Measurements from ENCODE around the gene OR2B6. TPM values are rescaled to one million over a fixed set of nuclear protein-coding genes. Genes with fewer than 3 reads are reported as not detected.

The OR2B6 gene
- total RNA-seq, 1 experiment from 2014 or later, result 0.26 TPM

- no peaks in the 10 kb centered on the region for H3K4me1 ChIP-seq (ENCODE audit: control insufficient read depth, insufficient read depth, low read length)
- H3K27ac ChIP-seq (ENCODE audit: low read length), result no peak overlapping the region
- H3K36me3 ChIP-seq (ENCODE audit: control insufficient read depth, insufficient read depth, low read length), result no peaks in the 10 kb centered on the region
- no peak for DNase-seq (ENCODE audit: low read depth, low spot score)
- ChIA-PET POLR2A (no interaction called here), CTCF (no interaction called here)
- no peak for TF ChIP-seq SIN3A (IDR thresholded peaks at IDR 0.05; ENCODE audit: borderline replicate concordance, insufficient read depth, low read depth, low read length)
- TF ChIP-seq POLR2AphosphoS5 (IDR thresholded peaks at IDR 0.05; ENCODE audit: low read depth, low read length), result no peak
- no peak for TF ChIP-seq TCF7L2 (IDR thresholded peaks at IDR 0.05; ENCODE audit: low read depth, low read length)
- TF ChIP-seq, protein P1, sequence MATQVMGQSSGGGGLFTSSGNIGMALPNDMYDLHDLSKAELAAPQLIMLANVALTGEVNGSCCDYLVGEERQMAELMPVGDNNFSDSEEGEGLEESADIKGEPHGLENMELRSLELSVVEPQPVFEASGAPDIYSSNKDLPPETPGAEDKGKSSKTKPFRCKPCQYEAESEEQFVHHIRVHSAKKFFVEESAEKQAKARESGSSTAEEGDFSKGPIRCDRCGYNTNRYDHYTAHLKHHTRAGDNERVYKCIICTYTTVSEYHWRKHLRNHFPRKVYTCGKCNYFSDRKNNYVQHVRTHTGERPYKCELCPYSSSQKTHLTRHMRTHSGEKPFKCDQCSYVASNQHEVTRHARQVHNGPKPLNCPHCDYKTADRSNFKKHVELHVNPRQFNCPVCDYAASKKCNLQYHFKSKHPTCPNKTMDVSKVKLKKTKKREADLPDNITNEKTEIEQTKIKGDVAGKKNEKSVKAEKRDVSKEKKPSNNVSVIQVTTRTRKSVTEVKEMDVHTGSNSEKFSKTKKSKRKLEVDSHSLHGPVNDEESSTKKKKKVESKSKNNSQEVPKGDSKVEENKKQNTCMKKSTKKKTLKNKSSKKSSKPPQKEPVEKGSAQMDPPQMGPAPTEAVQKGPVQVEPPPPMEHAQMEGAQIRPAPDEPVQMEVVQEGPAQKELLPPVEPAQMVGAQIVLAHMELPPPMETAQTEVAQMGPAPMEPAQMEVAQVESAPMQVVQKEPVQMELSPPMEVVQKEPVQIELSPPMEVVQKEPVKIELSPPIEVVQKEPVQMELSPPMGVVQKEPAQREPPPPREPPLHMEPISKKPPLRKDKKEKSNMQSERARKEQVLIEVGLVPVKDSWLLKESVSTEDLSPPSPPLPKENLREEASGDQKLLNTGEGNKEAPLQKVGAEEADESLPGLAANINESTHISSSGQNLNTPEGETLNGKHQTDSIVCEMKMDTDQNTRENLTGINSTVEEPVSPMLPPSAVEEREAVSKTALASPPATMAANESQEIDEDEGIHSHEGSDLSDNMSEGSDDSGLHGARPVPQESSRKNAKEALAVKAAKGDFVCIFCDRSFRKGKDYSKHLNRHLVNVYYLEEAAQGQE (IDR thresholded peaks at IDR 0.05; ENCODE audit: insufficient read depth in 1 of 2, low read depth in 2 of 2, low read length in 1 of 2), result no peak
- TF ChIP-seq, protein P2, sequence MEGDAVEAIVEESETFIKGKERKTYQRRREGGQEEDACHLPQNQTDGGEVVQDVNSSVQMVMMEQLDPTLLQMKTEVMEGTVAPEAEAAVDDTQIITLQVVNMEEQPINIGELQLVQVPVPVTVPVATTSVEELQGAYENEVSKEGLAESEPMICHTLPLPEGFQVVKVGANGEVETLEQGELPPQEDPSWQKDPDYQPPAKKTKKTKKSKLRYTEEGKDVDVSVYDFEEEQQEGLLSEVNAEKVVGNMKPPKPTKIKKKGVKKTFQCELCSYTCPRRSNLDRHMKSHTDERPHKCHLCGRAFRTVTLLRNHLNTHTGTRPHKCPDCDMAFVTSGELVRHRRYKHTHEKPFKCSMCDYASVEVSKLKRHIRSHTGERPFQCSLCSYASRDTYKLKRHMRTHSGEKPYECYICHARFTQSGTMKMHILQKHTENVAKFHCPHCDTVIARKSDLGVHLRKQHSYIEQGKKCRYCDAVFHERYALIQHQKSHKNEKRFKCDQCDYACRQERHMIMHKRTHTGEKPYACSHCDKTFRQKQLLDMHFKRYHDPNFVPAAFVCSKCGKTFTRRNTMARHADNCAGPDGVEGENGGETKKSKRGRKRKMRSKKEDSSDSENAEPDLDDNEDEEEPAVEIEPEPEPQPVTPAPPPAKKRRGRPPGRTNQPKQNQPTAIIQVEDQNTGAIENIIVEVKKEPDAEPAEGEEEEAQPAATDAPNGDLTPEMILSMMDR (IDR thresholded peaks at IDR 0.05), result no peak
- no peak overlapping the region for H3K4me3 ChIP-seq (ENCODE audit: low read depth in 2 of 2, low read length in 2 of 2)
- no peaks in the 10 kb centered on the region for H3K27me3 ChIP-seq (ENCODE audit: control insufficient read depth, insufficient read depth, low read length)
- BruUV-seq (replicated peaks), result no TSS peak
- in situ Hi-C loops (cut with HindIII; ENCODE audit: low pct_unique_long_range_greater_than_20kb, low sequenced_read_pairs), result no loop called here
- intact Hi-C loops (cut with micrococcal nuclease; ENCODE audit: unreplicated experiment), result no loop called here
- no peak for ATAC-seq
- 0 out of 2 replicates have a peak, but pooled peaks cover 3% of the 10 kb centered on the region for H3K9me3 ChIP-seq (ENCODE audit: control insufficient read depth, insufficient read depth, low read depth, low read length)
These were observed 9.0 kb downstream of the OR2B6 start for GRCh38 chr6:27966044-27966443.

DNA sequence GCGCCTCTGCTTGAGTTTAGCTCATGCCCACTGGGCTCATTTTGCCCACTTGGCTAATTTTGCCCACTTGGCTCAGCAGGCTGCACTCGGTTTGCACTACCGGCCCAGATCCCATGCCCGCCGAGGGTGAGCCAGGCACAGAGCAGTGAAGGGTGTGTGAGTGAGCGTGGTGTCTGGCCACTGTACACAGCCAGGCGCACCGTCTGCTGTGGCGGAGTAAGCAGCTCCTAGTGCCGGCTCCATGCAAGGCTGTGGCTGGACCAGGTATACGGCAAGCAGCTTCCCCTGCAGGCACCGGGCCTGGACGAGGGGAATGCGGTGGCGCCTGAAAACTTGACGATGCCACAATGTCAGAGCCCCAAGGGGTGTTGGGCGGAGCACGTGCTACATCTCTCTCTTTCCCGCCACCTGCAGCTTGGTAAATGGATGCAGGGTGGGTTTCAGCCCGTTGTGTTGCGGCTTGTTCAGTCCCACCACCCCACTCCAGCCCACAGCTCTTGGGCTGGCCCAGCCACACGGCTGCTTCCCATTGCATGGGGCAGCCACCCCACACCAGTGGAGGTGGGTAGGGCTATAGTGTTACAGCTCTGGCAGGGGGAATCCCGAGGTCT lies 9.9 kb downstream of the OR2B6 start:
- BruUV-seq (replicated peaks), result no TSS peak
- in situ Hi-C loops (cut with HindIII; ENCODE audit: low pct_unique_long_range_greater_than_20kb, low sequenced_read_pairs), result no loop called here
- CTCF ChIA-PET, result no interaction called here

More for the DNA sequence above, 9.9 kb downstream of the OR2B6 start:
- H3K27ac ChIP-seq (ENCODE audit: low read length), result no peak overlapping the region
- intact Hi-C loops (cut with micrococcal nuclease; ENCODE audit: unreplicated experiment), result no loop called here
- ATAC-seq, result no peak
- H3K36me3 ChIP-seq (ENCODE audit: control insufficient read depth, insufficient read depth, low read length), result no peaks in the 10 kb centered on the region
- no peaks in the 10 kb centered on the region for H3K27me3 ChIP-seq (ENCODE audit: control insufficient read depth, insufficient read depth, low read length)
- H3K9me3 ChIP-seq (ENCODE audit: control insufficient read depth, insufficient read depth, low read depth, low read length), result 0 out of 2 replicates have a peak, but pooled peaks cover 3% of the 10 kb centered on the region
- TF ChIP-seq TCF7L2 (IDR thresholded peaks at IDR 0.05; ENCODE audit: low read depth, low read length) (no peak), SIN3A (IDR thresholded peaks at IDR 0.05; ENCODE audit: borderline replicate concordance, insufficient read depth, low read depth, low read length) (no peak), POLR2AphosphoS5 (IDR thresholded peaks at IDR 0.05; ENCODE audit: low read depth, low read length) (no peak)
- TF ChIP-seq, protein P2 (IDR thresholded peaks at IDR 0.05), result no peak
- TF ChIP-seq, protein P1 (IDR thresholded peaks at IDR 0.05; ENCODE audit: insufficient read depth in 1 of 2, low read depth in 2 of 2, low read length in 1 of 2), result no peak
- H3K4me3 ChIP-seq (ENCODE audit: low read depth in 2 of 2, low read length in 2 of 2), result no peak overlapping the region
- H3K4me1 ChIP-seq (ENCODE audit: control insufficient read depth, insufficient read depth, low read length), result no peaks in the 10 kb centered on the region
- no peak for DNase-seq (ENCODE audit: low read depth, low spot score)
- POLR2A ChIA-PET, result no interaction called here

All from Panc1 (cell line).